ENCODE measurements around the gene FCRL6.

The FCRL6 gene

GRCh38 chr1:159795534-159795933 lies 6.6 kb upstream of the FCRL6 start:
- DNase-seq (ENCODE audit: low read depth), result no peak
- no peak overlapping the region for H3K4me3 ChIP-seq (ENCODE audit: low read length)
- TF ChIP-seq, protein P1, sequence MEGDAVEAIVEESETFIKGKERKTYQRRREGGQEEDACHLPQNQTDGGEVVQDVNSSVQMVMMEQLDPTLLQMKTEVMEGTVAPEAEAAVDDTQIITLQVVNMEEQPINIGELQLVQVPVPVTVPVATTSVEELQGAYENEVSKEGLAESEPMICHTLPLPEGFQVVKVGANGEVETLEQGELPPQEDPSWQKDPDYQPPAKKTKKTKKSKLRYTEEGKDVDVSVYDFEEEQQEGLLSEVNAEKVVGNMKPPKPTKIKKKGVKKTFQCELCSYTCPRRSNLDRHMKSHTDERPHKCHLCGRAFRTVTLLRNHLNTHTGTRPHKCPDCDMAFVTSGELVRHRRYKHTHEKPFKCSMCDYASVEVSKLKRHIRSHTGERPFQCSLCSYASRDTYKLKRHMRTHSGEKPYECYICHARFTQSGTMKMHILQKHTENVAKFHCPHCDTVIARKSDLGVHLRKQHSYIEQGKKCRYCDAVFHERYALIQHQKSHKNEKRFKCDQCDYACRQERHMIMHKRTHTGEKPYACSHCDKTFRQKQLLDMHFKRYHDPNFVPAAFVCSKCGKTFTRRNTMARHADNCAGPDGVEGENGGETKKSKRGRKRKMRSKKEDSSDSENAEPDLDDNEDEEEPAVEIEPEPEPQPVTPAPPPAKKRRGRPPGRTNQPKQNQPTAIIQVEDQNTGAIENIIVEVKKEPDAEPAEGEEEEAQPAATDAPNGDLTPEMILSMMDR (IDR thresholded peaks at IDR 0.05; ENCODE audit: insufficient read depth, low read depth, low read length, missing control alignments), result no peak

DNA sequence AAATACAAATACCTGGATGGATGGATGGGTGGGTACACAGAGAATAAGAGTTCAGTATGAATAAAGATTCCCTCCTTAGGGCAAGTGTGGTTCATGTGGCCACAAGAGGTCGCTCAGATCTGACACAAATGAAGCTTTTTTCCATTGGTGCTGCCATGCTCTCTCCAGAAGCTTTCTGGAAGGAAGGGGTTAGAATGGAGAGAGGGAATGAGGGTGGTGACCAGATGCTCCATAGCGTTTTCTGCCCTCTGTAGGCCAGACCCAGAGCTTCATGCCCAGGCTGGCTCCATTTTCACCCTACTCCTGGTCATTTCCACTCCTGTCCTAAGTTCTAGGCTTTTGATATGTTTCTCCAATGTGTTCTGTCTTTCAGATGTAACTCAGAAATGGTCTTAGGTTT lies 3.3 kb upstream of the FCRL6 start:
- TF ChIP-seq, protein P1 (IDR thresholded peaks at IDR 0.05; ENCODE audit: insufficient read depth, low read depth, low read length, missing control alignments), result peak; percentile 84
- peak; percentile 85 for DNase-seq (ENCODE audit: low read depth)
- H3K4me3 ChIP-seq (ENCODE audit: low read length), result no peak overlapping the region

DNA sequence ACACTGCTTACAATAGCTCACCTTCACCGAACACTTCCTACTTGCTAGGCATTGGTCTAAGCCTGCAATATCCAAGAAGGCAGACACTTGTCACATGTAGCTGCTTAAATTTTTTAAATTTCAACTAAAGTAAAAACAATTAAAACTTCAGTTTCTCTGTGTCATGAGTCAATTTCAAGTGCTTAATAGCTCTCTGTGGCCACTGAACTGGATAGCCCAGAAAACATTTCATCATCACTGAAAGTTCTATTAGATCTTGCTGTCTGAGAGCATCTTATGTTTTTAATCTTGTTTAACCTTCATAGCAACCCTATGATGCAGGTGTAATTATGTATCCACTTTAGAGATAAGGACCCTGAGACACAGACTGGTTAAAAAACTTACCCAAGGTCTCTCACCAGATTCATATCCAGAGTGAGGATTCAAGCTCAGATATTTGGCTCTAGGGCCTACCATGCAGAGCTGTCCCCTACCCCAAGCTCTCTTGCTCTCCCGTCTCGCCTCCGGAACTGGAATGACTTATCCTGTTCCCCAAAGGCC lies 2.6 kb upstream of the FCRL6 start:
- TF ChIP-seq, protein P1 (IDR thresholded peaks at IDR 0.05; ENCODE audit: insufficient read depth, low read depth, low read length, missing control alignments), result no peak
- no peak for DNase-seq (ENCODE audit: low read depth)
- H3K4me3 ChIP-seq (ENCODE audit: low read length), result no peak overlapping the region

DNA sequence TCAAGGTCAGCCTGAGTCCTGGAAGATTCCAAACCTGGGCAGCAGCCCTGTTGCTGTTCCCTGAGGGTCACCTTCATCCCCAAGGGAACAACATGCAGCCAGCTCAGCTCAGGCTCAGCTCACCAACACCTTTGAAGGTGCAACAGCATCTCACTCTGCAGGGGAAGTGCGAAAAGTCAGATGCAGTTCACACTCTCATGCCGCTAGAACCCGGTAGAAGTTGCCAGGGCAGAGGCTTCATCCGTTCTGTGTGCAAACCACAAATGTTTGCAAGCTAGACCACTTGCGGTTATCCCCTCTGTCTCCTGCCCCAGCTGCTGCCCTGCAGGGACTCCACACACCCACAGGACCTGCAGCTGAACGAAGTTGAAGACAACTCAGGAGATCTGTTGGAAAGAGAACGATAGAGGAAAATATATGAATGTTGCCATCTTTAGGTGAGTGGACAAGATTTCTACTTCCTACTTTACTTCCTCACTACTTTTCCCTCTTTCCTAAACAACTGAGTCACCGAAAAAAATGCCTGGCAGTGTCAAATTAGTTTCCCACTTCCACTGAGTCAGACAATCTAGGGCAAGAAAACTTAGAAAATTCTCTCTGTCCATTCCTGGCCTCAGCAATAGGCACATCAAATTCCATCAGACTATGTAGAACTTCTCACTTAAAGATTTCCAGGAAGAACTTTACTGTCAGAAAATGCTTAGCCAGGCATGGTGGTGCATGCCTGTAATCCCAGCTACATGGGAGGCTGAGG lies 1.8 kb upstream of the FCRL6 start:
- TF ChIP-seq, protein P1 (IDR thresholded peaks at IDR 0.05; ENCODE audit: insufficient read depth, low read depth, low read length, missing control alignments), result no peak
- no peak overlapping the region for H3K4me3 ChIP-seq (ENCODE audit: low read length)
- DNase-seq (ENCODE audit: low read depth), result no peak

- TF ChIP-seq, protein P1 (IDR thresholded peaks at IDR 0.05; ENCODE audit: insufficient read depth, low read depth, low read length, missing control alignments), result no peak
- no peak overlapping the region for H3K4me3 ChIP-seq (ENCODE audit: low read length)
- DNase-seq (ENCODE audit: low read depth), result no peak
Observed at GRCh38 chr1:159803956-159804689, 2.0 kb downstream of the FCRL6 start.

DNA sequence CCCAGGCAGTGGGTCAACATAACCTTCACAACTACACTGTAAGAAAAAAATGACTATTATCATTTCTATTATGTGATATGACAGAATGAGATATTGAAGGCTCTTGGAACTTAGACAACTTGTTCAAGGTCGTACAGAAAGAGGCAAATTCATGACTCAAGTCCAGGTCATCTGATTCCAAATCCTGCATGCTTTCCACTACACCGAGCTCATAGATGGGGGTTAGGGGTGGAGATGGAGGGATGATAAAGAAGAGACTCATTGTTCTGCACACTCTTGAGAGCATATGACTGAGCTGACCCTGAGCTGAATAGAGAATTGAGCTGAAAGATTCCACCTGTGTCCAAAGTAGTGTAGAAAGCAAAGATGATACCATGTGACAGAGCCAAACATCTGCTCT lies 2.8 kb downstream of the FCRL6 start:
- peak; percentile 33 for DNase-seq (ENCODE audit: low read depth)
- TF ChIP-seq, protein P1 (IDR thresholded peaks at IDR 0.05; ENCODE audit: insufficient read depth, low read depth, low read length, missing control alignments), result no peak
- H3K4me3 ChIP-seq (ENCODE audit: low read length), result no peak overlapping the region

Data from epithelial cell of esophagus (primary cell).